ENCODE data around the gene ABLIM2. TPM values are rescaled to one million over a fixed set of nuclear protein-coding genes. Genes with fewer than 3 reads are reported as not detected.

Gene ABLIM2
- total and polyA plus RNA-seq, 2 donors (not counting 1 experiment from before 2014, with no cell fraction given) = 3.3 to 79.0 TPM

DNA sequence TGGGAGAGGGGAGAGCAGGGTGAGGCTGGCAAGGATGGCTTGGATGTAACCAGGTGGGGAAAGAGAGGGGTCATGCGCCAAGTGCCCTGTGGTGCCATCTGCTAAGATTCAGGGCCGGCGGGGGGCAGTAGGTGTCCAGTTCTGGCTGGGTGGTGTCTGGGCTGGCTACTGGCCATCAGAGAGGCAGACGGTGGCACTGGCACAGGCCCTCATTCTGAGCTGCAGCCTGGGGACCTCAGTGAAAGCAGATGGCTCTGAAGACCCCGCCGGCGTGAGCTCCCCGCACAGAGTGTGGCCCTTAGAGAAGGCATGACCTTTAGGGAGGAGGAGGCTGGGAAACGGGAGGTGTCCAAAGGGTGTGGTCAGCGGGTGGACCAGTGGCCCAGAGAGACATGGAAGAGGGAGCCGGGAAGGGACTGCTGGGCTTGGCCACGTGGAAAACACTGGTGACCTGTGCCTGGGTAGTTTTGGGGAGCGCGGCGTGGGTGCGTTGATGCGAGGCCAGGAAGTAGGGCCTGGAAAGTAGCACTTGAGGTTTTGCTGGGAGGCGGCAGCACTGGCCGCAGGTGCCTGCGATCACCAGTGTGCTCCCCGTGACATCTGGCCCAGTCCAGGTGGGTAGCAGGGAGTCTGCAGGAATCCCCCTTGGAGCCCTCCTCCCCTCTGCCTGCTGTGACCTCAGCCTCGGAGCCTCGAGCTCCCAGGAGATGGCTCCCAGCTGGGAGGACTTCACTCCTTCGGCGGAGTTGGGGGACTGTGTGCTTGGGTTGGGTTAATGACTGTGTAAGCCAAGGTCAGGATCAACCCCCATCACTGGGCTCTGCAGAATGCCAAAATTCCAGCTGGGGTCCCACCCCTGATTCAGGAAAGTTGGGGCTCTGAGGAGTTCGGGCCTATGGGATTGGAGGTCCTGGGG, 31.2 kb upstream of the ABLIM2 start:
- ATAC-seq (ENCODE audit: low read depth) = no peak
- H3K9me3 Mint-ChIP-seq (ENCODE audit: insufficient read depth) = no peaks in the 10 kb centered on the region
- Histone ChIP-seq H3K9ac (ENCODE audit: low read length) (no peak overlapping the region), H3K27me3 (replicated peaks in 1 of 4; ENCODE audit: control extremely low read depth in 1 of 4, control insufficient read depth in 3 of 4, insufficient read depth in 4 of 4, low read length in 3 of 4) (peaks cover 0 to 5% (median 1%) of the 10 kb centered on the region in 4 experiments), H3K9me3 (ENCODE audit: control extremely low read depth in 1 of 3, control insufficient read depth in 2 of 3, insufficient read depth in 1 of 3, low read length in 2 of 3) (no peaks in the 10 kb centered on the region), H3K36me3 (replicated peaks in 1 of 2; ENCODE audit: control extremely low read depth in 1 of 2, control insufficient read depth in 1 of 2, extremely low read depth in 1 of 2, insufficient read depth in 2 of 2, low read length in 1 of 2) (no peaks in the 10 kb centered on the region), H3K79me2 (ENCODE audit: control insufficient read depth, insufficient read depth, low read length) (no peaks in the 10 kb centered on the region), H3K4me2 (replicated peaks; ENCODE audit: low read depth, low read length, poor library complexity, severe bottlenecking) (no peak overlapping the region), H3K27ac (ENCODE audit: low read length in 2 of 2) (no peak overlapping the region), H3K4me1 (ENCODE audit: control insufficient read depth in 2 of 2, insufficient read depth in 2 of 2, low read length in 2 of 2) (peaks cover 13 to 26% of the 10 kb centered on the region in 2 donors), H4K20me1 (ENCODE audit: control insufficient read depth, insufficient read depth, low read length, poor library complexity, severe bottlenecking) (no peaks in the 10 kb centered on the region), H3K4me3 (ENCODE audit: control extremely low read depth in 1 of 5, extremely low read depth in 1 of 5, insufficient read depth in 1 of 5, low read depth in 2 of 5, low read length in 4 of 5) (no peak overlapping the region), H2AFZ (ENCODE audit: insufficient read depth, low read depth, low read length, poor library complexity, severe bottlenecking) (no peak overlapping the region)
- POLR2A ChIA-PET = no interaction called here
- no peak for DNase-seq
- intact Hi-C loops (cut with micrococcal nuclease) = loop anchor here (5.0 to 10.0 kb wide), 3 partner anchors 37 to 345 kb away; partner anchors contain the start of gene AFAP1
- peaks cover 23% of the 10 kb centered on the region for H3K4me1 Mint-ChIP-seq
- CTCF ChIA-PET = interaction anchor here (0.8 to 6.4 kb wide), 3 partner anchors 15 to 386 kb away, joined by 3 to 127 read pairs (median 49); no protein-coding TSS in a partner anchor
- no peak for TF ChIP-seq EZH2 (IDR thresholded peaks at IDR 0.05; ENCODE audit: borderline replicate concordance, insufficient read depth, low read depth, low read length, poor library complexity, severe bottlenecking)
- TF ChIP-seq, protein P1, sequence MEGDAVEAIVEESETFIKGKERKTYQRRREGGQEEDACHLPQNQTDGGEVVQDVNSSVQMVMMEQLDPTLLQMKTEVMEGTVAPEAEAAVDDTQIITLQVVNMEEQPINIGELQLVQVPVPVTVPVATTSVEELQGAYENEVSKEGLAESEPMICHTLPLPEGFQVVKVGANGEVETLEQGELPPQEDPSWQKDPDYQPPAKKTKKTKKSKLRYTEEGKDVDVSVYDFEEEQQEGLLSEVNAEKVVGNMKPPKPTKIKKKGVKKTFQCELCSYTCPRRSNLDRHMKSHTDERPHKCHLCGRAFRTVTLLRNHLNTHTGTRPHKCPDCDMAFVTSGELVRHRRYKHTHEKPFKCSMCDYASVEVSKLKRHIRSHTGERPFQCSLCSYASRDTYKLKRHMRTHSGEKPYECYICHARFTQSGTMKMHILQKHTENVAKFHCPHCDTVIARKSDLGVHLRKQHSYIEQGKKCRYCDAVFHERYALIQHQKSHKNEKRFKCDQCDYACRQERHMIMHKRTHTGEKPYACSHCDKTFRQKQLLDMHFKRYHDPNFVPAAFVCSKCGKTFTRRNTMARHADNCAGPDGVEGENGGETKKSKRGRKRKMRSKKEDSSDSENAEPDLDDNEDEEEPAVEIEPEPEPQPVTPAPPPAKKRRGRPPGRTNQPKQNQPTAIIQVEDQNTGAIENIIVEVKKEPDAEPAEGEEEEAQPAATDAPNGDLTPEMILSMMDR (IDR thresholded peaks at IDR 0.05) = no peak
- WGBS (ENCODE audit: insufficient coverage) = 75% methylated on average over 21 of the region's 26 CpGs
- no peak overlapping the region for H3K4me3 Mint-ChIP-seq
- H3K27ac Mint-ChIP-seq = no peak overlapping the region
- H3K27me3 Mint-ChIP-seq = peaks cover 4% of the 10 kb centered on the region
